GM21619 (cell line): ENCODE data around the gene LIPC.

Experiments used
- ATAC-seq: cut with Tn5 transposase; IDR thresholded peaks from one replicate; pipeline ENCODE4 v1.9.1; 2021; ENCODE audit not compliant: unreplicated experiment

The LIPC gene

GRCh38 chr15:58433597-58434333 is 2.0 kb downstream of the LIPC start:
- ATAC-seq: no peak

GRCh38 chr15:58434334-58434875 is 2.6 kb downstream of the LIPC start:
- no peak for ATAC-seq

- ATAC-seq: no peak
Observed at GRCh38 chr15:58436552-58436951, 4.8 kb downstream of the LIPC start.

- no peak for ATAC-seq
Observed at GRCh38 chr15:58437531-58438105, 5.8 kb downstream of the LIPC start.

DNA sequence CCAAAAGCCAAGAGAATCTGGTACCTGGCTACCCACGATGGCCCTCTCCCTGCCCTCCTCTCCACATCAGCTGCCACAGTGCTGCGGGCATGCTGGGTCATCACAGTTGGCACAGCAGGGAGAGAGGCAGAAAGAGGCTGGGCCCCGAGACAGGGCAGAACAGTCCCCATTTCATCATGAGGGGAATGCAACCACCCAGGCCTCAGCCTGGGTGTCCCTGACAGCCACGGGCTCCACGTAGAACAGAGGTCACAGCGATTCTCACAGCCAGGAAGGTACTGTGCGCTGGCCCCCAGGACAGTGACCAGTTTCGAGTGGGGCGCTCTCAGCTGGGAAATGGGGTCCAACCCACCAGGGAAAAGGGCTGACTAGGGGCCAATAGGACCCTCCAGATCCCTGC is 6.3 kb downstream of the LIPC start:
- ATAC-seq: no peak

DNA sequence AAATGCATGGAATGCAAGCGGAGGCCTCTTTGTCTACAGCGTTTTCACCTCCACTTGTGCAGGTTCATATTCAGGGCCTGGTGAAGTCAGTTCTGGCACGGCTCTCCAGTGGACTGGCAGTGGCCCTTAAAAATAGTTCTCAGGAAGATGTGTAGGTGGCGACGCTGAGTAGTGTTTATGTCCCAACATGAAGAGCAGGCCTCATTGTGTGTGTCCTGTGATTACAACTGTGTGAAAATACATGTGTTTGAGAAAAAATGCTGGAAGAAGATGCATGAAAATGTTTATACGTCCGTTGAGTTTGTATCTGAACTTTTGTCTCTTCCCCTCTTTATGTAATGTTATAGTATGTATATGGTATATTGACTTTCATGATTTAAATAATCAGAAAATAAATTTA is 7.2 kb downstream of the LIPC start:
- ATAC-seq: no peak

- ATAC-seq: no peak
Observed at GRCh38 chr15:58440158-58440910, 8.5 kb downstream of the LIPC start.

- ATAC-seq: no peak
Observed at GRCh38 chr15:58440922-58441321, 9.1 kb downstream of the LIPC start.

DNA sequence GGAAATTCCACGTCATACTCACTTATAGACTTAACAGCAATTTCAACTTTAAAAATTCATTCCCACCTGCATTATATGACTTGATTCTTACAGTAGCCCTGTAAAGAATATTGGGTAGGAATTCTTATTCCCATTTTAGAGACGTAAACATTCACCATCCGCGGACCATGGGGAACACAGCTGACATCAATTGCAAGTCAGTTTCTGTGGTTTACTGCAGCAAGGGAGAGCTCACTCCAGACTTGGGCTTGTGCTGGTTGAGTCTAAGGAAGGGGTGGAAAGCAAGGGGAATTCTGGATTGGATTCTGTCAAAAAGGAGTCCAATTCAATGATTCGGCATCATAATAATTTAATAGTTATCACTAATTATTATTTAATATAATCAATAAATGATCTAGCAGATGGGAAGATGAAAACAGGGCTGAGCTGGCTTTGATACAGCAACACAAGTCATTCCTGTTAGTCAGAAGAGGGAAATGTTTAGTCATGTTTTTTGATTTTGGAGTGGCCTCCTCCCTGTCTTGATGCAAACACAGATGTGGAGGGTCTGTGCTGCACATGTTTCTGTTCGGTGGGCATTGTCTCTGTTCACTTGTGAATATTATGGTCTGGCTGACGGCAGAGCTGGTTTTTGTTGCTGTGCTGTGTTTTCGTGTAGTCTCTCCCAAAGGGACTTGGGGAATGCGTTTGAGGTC is 9.7 kb downstream of the LIPC start:
- no peak for ATAC-seq

DNA sequence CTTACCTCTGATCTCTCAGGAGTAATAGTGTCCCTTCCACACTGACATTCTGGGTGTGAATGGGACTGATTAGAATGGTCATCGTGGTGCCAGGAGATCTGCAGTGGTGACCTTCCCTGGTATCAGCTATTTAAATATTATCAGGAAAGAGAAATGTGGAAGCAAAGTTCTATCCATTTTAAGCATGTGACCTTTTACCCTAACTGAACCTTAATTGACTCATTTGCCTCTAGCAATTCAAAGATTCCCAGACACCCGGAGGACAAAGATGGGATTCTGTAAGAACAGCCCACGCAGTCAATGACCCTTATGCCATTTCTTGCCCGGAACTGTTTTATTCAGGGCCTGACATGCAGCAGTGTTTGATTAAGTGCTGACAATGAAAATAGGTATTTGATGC is 10.3 kb downstream of the LIPC start:
- ATAC-seq: no peak

DNA sequence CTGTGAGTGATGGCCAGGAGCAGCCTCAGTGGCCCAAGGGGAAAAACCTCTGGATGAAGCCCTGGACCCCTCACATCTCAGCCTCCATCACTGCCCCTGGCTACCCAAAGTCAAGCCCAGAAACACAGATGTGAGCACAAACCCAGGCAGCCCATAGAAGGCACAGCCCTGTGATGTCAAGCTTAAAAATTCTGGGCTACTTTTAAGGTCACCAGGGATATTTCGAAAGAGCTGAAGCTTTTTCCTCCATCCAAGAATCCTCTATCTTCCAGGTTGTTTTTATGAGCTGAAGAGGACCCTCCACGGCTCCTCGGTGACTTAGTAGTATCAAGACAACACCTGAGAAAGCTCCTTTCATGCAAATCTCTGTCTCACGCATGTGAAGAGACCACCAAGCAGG is 11.5 kb downstream of the LIPC start:
- no peak for ATAC-seq

DNA sequence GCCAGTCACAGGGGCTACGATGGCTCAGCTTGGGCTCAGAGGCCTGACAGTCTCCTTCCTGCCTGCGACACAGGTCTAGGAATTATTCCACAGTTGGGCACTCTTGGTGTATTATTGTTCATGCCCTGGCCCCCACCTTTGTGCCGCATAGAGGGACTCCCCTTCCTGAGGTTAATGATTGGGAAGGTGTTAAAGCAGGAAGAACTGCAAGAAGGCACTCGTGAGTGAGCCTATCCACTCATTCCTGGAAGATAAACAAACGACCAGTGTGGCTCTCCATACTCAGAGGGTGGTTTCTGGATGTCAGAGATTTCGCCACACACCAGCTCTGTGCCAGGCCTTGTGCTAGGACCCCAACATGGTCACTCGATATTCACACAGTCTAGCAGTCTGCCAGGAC is 12.3 kb downstream of the LIPC start:
- ATAC-seq: no peak

DNA sequence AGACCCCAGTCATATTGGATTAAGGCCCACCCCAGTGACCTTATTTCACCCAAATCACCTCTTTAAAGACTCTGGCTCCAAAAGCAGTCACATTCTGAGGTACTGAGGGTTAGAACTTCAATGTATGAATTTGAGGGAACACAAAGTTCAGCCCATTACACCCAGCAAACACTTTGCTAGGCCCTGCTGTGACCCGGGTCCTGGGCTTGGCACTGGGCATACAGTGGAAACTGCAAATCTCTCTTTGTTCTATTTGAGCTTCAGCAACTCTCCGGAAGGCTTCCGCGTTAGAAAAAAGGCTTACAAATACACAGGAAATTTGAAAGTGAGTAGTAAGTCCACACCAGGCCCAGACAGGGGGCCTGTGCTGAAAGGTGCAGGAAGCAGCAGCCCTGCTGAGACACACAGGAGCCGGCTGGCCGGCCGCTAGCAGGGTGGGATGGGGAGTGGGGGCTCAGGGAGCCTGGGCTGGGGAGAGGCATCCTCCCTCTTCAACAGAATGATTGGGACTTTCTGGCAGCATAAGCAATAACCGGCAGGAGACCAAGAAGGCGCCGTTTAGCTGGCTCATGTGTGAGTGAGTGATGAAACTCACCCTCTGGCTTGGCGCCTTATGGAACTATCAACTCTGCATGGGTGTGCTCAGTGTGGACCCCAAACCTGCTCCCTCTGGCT is 13.0 kb downstream of the LIPC start:
- no peak for ATAC-seq

DNA sequence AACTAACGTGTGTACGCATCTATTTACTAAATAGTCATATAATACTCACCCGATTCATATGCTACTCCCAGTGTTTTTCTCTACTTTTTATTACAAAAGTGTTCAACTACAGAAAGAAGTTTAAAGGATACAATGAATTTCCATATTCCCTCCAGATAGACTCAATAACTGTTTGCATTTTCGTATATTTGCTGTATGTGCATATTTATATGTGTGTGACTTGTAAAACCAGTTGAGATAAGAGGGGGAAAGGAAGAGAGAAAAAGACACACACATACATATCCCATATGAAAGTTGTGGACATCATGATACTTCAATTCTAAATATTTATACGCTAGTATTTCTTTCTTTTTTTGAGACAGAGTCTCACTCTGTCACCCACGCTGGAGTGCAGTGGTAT is 14.1 kb downstream of the LIPC start:
- ATAC-seq: no peak

- no peak for ATAC-seq
Observed at GRCh38 chr15:58446521-58446920, 14.7 kb downstream of the LIPC start.

- ATAC-seq: no peak
Observed at GRCh38 chr15:58447271-58448010, 15.7 kb downstream of the LIPC start.

- ATAC-seq: no peak
Observed at GRCh38 chr15:58448331-58448730, 16.5 kb downstream of the LIPC start.

GRCh38 chr15:58448906-58449305 is 17.1 kb downstream of the LIPC start:
- no peak for ATAC-seq

GRCh38 chr15:58451826-58452225 is 20.0 kb downstream of the LIPC start:
- ATAC-seq: no peak

GRCh38 chr15:58452775-58453174 is 21.0 kb downstream of the LIPC start:
- no peak for ATAC-seq
